HG02981 (cell line): Measurements from ENCODE around the gene ARL17B.
"Not testable (repeated sequence)": the region's sequence is repeated elsewhere in the genome, so short reads cannot be mapped to it uniquely, and the experiment has no call there.

Experiments used
- ATAC-seq: cut with Tn5 transposase; IDR thresholded peaks from one replicate; pipeline ENCODE4 v1.9.1; 2021; ENCODE audit warnings: mild to moderate bottlenecking, moderate library complexity; ENCODE audit not compliant: unreplicated experiment

Gene ARL17B

GRCh38 chr17:46252804-46253203 lies 108.8 kb downstream of the ARL17B start:
- ATAC-seq: not testable (repeated sequence)

GRCh38 chr17:46249153-46249552 lies 112.4 kb downstream of the ARL17B start:
- ATAC-seq: not testable (repeated sequence)

GRCh38 chr17:46244949-46245768 lies 116.4 kb downstream of the ARL17B start:
- not testable (repeated sequence) for ATAC-seq

GRCh38 chr17:46244339-46244913 lies 117.1 kb downstream of the ARL17B start:
- ATAC-seq: not testable (repeated sequence)

- ATAC-seq: not testable (repeated sequence)
Measured at GRCh38 chr17:46243928-46244327, 117.6 kb downstream of the ARL17B start.

- ATAC-seq: not testable (repeated sequence)
Measured at GRCh38 chr17:46243505-46243904, 118.1 kb downstream of the ARL17B start.

- not testable (repeated sequence) for ATAC-seq
Measured at GRCh38 chr17:46231359-46231758, 130.2 kb downstream of the ARL17B start.

GRCh38 chr17:46225274-46225794 lies 136.2 kb downstream of the ARL17B start:
- peak; percentile 99 for ATAC-seq

- peak; percentile 29 for ATAC-seq
Measured at GRCh38 chr17:46224864-46225263, 136.7 kb downstream of the ARL17B start.
